HEK293 (cell line): ENCODE data around the gene MGAT4A.
A peak's percentile ranks its signal among the peaks of the same experiment; 100 is the strongest.

Experiments
- CTCF ChIA-PET: fragments of 350-600 bp; formaldehyde crosslinking; extraction: SDS; loops from one replicate; lab custom pipeline; 2021; ENCODE audit warnings: antibody characterized with exemption; lab: Yijun Ruan, JAX
- POLR2A ChIA-PET: fragments of 300-600 bp; formaldehyde crosslinking; extraction: SDS; loops from one replicate; lab custom pipeline; 2020; ENCODE audit warnings: antibody characterized with exemption, inconsistent platforms; lab: Yijun Ruan, JAX
- H3K27ac ChIP-seq: fragments of 200-500 bp; sonication (Bioruptor generic); 2 replicates; pipeline ENCODE4 v1.5.1; 2014; ENCODE audit warnings: low read depth, low read length, control low read depth, inconsistent platforms; ENCODE audit errors: extremely low read depth
- H3K36me3 ChIP-seq, 2 experiments: fragments of 200-500 bp in 1 of 2; sonication (Bioruptor generic) in 1 of 2; 1 replicate in 1 of 2; 2 replicates in 1 of 2; pipeline ENCODE4 v1.5.1; 2014 to 2017; ENCODE audit warnings: inconsistent platforms in 2 of 2, low read length in 2 of 2; ENCODE audit not compliant: control insufficient read depth in 2 of 2, insufficient read depth in 1 of 2
- H3K4me1 ChIP-seq: fragments of 200-500 bp; sonication (Bioruptor generic); 2 replicates; pipeline ENCODE4 v1.5.1; 2014; ENCODE audit warnings: mild to moderate bottlenecking, low read length, inconsistent platforms; ENCODE audit not compliant: control insufficient read depth, insufficient read depth
- H3K4me3 ChIP-seq: 2 replicates; pipeline ENCODE4 v1.5.1; 2011; ENCODE audit warnings: low read depth, mild to moderate bottlenecking, control low read depth, low read length, moderate library complexity
- H3K9me3 ChIP-seq: fragments of 200-500 bp; sonication (Bioruptor generic); 2 replicates; pipeline ENCODE4 v1.5.1; 2014; ENCODE audit warnings: low read depth, low read length, inconsistent platforms; ENCODE audit not compliant: control insufficient read depth, insufficient read depth
- BCL11A ChIP-seq: fragments of 450-650 bp; formaldehyde crosslinking; IDR thresholded peaks from 2 replicates; pipeline ENCODE4 v1.5.1; 2016; ENCODE audit warnings: low read depth, missing biosample characterization, missing genetic modification characterization
- KLF16 ChIP-seq: fragments of 450-650 bp; formaldehyde crosslinking; IDR thresholded peaks from 2 replicates; pipeline ENCODE4 v1.5.1; 2017; ENCODE audit warnings: missing biosample characterization, missing genetic modification characterization
- MZF1 ChIP-seq: fragments of 450-650 bp; formaldehyde crosslinking; IDR thresholded peaks from 2 replicates; pipeline ENCODE4 v1.5.1; 2017; ENCODE audit warnings: missing biosample characterization, missing genetic modification characterization, borderline replicate concordance
- PRDM1 ChIP-seq: fragments of 450-650 bp; formaldehyde crosslinking; IDR thresholded peaks from 2 replicates; pipeline ENCODE4; 2016; ENCODE audit warnings: missing biosample characterization, missing genetic modification characterization
- RBAK ChIP-seq: fragments of 450-650 bp; formaldehyde crosslinking; IDR thresholded peaks from 2 replicates; pipeline ENCODE4 v1.5.1; 2016; ENCODE audit warnings: missing biosample characterization, missing genetic modification characterization
- ZBTB48 ChIP-seq: fragments of 450-650 bp; formaldehyde crosslinking; IDR thresholded peaks from 2 replicates; pipeline ENCODE4 v1.5.1; 2016; ENCODE audit warnings: missing biosample characterization, missing genetic modification characterization
- ZBTB8A ChIP-seq: fragments of 450-650 bp; formaldehyde crosslinking; IDR thresholded peaks from 2 replicates; pipeline ENCODE4 v1.5.1; 2016; ENCODE audit warnings: missing biosample characterization, missing genetic modification characterization
- ZNF133 ChIP-seq: fragments of 450-650 bp; formaldehyde crosslinking; IDR thresholded peaks from 2 replicates; pipeline ENCODE4 v1.5.1; 2016; ENCODE audit warnings: missing biosample characterization, missing genetic modification characterization
- ZNF2 ChIP-seq: fragments of 450-650 bp; formaldehyde crosslinking; IDR thresholded peaks from 2 replicates; pipeline ENCODE4 v1.5.1; 2016; ENCODE audit warnings: missing biosample characterization, missing genetic modification characterization
- ZNF214 ChIP-seq: fragments of 450-650 bp; formaldehyde crosslinking; IDR thresholded peaks from 2 replicates; pipeline ENCODE4 v1.5.1; 2017; ENCODE audit warnings: missing biosample characterization, mild to moderate bottlenecking, missing genetic modification characterization, borderline replicate concordance
- ZNF23 ChIP-seq: fragments of 450-650 bp; formaldehyde crosslinking; IDR thresholded peaks from 2 replicates; pipeline ENCODE4 v1.5.1; 2016; ENCODE audit warnings: missing biosample characterization, missing genetic modification characterization, borderline replicate concordance
- ZNF274 ChIP-seq, 2 experiments: fragments of 200-500 bp in 1 of 2; fragments of 450-650 bp in 1 of 2; sonication (Bioruptor generic) in 1 of 2; formaldehyde crosslinking in 1 of 2; IDR thresholded peaks; 2 replicates each; pipeline versions ENCODE4 v1.5.1 to v1.6.1; 2014 to 2016; ENCODE audit warnings: borderline replicate concordance in 1 of 2, inconsistent platforms in 1 of 2, low read length in 1 of 2, missing biosample characterization in 1 of 2, missing genetic modification characterization in 1 of 2
- ZNF37A ChIP-seq: fragments of 450-650 bp; IDR thresholded peaks from 2 replicates; pipeline ENCODE4 v1.5.1; 2018; ENCODE audit warnings: missing biosample characterization, missing genetic modification characterization
- ZNF610 ChIP-seq: fragments of 450-650 bp; formaldehyde crosslinking; IDR thresholded peaks from 2 replicates; pipeline ENCODE4 v1.5.1; 2016; ENCODE audit warnings: missing biosample characterization, missing genetic modification characterization, borderline replicate concordance
- ZNF623 ChIP-seq: fragments of 450-650 bp; formaldehyde crosslinking; IDR thresholded peaks from 2 replicates; pipeline ENCODE4 v1.5.1; 2016; ENCODE audit warnings: missing biosample characterization, missing genetic modification characterization
- ZNF654 ChIP-seq: fragments of 450-650 bp; formaldehyde crosslinking; IDR thresholded peaks from 2 replicates; pipeline ENCODE4 v1.5.1; 2016; ENCODE audit warnings: low read depth, missing biosample characterization, missing genetic modification characterization
- ZNF660 ChIP-seq: fragments of 450-650 bp; IDR thresholded peaks from 2 replicates; pipeline ENCODE4 v1.5.1; 2018; ENCODE audit warnings: missing biosample characterization, mild to moderate bottlenecking, missing genetic modification characterization
- ZNF707 ChIP-seq: fragments of 450-650 bp; formaldehyde crosslinking; IDR thresholded peaks from 2 replicates; pipeline ENCODE4 v1.5.1; 2016; ENCODE audit warnings: missing biosample characterization, missing genetic modification characterization
- ZNF830 ChIP-seq: fragments of 450-650 bp; IDR thresholded peaks from 2 replicates; pipeline ENCODE4 v1.5.0; 2018; ENCODE audit warnings: missing biosample characterization, missing genetic modification characterization, low read depth, mild to moderate bottlenecking, moderate library complexity
- ZNF843 ChIP-seq: fragments of 450-650 bp; formaldehyde crosslinking; IDR thresholded peaks from 2 replicates; pipeline ENCODE4 v1.5.1; 2016; ENCODE audit warnings: missing biosample characterization, missing genetic modification characterization
- ZXDB ChIP-seq: fragments of 450-650 bp; formaldehyde crosslinking; IDR thresholded peaks from 2 replicates; pipeline ENCODE4 v1.5.1; 2016; ENCODE audit warnings: missing biosample characterization, missing genetic modification characterization
- TF ChIP-seq, protein P1 (sequence below): fragments of 450-650 bp; formaldehyde crosslinking; IDR thresholded peaks from 2 replicates; pipeline ENCODE4 v1.5.1; 2016; ENCODE audit warnings: missing biosample characterization, missing genetic modification characterization
- TF ChIP-seq, protein P2 (sequence below): IDR thresholded peaks from 2 replicates; pipeline ENCODE4 v1.6.1; 2011; ENCODE audit warnings: mild to moderate bottlenecking, low read depth, low read length, borderline replicate concordance
- TF ChIP-seq, protein P3 (sequence below): fragments of 450-650 bp; formaldehyde crosslinking; IDR thresholded peaks from 2 replicates; pipeline ENCODE4 v1.5.1; 2016; ENCODE audit warnings: missing biosample characterization, missing genetic modification characterization
- TF ChIP-seq, protein P4 (sequence below): fragments of 450-650 bp; formaldehyde crosslinking; IDR thresholded peaks from 2 replicates; pipeline ENCODE4 v1.5.1; 2016; ENCODE audit warnings: missing biosample characterization, missing genetic modification characterization
- TF ChIP-seq, protein P5 (sequence below): fragments of 450-650 bp; formaldehyde crosslinking; IDR thresholded peaks from 2 replicates; pipeline ENCODE4; 2016; ENCODE audit warnings: missing biosample characterization, missing genetic modification characterization

The MGAT4A gene

DNA sequence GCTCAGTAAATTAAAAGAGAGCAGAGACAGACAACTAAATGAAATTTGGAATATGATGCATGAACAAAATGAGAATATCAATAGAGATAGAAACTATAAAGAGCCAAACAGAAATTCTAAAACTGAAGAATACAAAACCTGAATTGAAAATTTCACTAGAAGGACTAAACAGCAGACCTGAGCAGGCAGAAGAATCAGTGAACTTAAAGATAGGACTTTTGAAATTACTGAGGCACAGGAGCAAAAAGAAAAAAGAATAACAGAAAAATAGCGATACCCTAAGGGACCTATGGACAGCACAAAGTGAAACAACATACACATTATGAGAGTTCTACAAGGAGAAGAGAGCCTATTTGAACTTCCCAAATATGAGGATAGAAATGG lies 80.9 kb downstream of the MGAT4A start (continued):
- TF ChIP-seq, protein P1, sequence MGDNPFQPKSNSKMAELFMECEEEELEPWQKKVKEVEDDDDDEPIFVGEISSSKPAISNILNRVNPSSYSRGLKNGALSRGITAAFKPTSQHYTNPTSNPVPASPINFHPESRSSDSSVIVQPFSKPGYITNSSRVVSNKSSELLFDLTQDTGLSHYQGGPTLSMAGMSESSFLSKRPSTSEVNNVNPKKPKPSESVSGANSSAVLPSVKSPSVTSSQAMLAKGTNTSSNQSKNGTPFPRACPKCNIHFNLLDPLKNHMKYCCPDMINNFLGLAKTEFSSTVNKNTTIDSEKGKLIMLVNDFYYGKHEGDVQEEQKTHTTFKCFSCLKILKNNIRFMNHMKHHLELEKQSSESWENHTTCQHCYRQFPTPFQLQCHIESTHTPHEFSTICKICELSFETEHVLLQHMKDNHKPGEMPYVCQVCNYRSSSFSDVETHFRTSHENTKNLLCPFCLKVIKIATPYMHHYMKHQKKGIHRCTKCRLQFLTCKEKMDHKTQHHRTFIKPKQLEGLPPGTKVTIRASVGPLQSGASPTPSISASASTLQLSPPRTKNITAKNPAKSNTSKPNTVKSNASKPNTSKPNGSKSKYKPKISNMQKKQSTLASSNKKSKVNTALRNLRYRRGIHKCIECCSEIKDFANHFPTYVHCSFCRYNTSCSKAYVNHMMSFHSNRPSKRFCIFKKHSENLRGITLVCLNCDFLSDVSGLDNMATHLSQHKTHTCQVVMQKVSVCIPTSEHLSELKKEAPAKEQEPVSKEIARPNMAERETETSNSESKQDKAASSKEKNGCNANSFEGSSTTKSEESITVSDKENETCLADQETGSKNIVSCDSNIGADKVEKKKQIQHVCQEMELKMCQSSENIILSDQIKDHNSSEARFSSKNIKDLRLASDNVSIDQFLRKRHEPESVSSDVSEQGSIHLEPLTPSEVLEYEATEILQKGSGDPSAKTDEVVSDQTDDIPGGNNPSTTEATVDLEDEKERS (tag by site-specific recombination), result no peak
- TF ChIP-seq ZBTB8A (tag by site-specific recombination) (no peak), ZNF214 (tag by site-specific recombination) (no peak), KLF16 (tag by site-specific recombination) (no peak), PRDM1 (tag by site-specific recombination) (no peak)
- TF ChIP-seq, all 188 proteins: peak for 0

DNA sequence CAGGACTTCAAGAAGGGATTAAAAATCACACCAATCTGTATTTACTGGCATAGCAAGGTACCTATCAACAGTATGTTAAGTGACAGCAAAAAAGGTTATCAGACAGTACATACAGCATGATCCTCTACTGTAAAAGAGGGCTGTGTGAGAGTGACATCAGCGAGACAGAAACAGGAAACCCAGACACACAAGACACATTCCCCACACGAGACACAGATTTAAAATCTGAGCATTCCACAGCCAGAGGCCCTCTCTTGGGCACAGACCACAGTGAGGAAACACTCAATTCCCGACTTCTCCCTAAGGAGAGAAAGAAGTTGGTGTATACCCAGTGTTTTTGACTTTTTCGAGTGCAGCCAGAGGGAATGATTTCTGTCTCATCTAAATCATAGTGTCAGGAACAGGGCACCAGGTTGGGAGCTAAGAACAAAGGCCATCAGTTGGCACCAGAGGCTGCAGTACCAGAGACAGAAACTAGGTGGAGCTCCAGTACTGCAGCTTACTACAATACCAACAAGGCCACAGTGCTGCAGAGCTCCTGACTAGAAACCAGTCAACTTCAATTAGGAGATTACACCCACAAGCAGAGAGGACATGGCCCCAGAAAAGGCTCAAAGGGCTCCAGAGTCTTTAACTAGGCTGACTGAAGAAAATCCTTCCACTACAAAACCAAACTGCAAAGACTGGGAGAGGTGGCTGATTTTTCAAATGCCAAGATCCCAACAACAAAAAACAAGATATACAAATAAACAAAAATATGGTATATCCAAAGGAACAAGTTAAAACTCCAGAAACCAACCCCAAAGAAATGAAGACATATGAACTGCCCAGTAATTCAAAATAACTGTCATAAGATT lies 81.6 kb downstream of the MGAT4A start:
- no peak overlapping the region for H3K27ac ChIP-seq
- H3K4me3 ChIP-seq, result no peak overlapping the region
- ChIA-PET CTCF (interaction anchor here (0.5 to 1.9 kb wide), 35 partner anchors 10 to 1613 kb away, joined by 3 to 37 read pairs (median 3); partner anchors contain the start of gene EIF5B), POLR2A (interaction anchor here (1.1 kb wide), 1 partner anchor 688 kb away, joined by 3 read pairs; no protein-coding TSS in a partner anchor)
- no peaks in the 10 kb centered on the region for H3K36me3 ChIP-seq
- no peaks in the 10 kb centered on the region for H3K4me1 ChIP-seq
- H3K9me3 ChIP-seq, result no peaks in the 10 kb centered on the region
- TF ChIP-seq ZNF2, result 0 out of 2 replicates have a peak, but pooled peaks have one; percentile 46
- no peak for TF ChIP-seq ZNF23 (tag by site-specific recombination)
- TF ChIP-seq BCL11A (tag by site-specific recombination), result no peak
- TF ChIP-seq, protein P2, sequence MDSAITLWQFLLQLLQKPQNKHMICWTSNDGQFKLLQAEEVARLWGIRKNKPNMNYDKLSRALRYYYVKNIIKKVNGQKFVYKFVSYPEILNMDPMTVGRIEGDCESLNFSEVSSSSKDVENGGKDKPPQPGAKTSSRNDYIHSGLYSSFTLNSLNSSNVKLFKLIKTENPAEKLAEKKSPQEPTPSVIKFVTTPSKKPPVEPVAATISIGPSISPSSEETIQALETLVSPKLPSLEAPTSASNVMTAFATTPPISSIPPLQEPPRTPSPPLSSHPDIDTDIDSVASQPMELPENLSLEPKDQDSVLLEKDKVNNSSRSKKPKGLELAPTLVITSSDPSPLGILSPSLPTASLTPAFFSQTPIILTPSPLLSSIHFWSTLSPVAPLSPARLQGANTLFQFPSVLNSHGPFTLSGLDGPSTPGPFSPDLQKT, result no peak
- TF ChIP-seq ZNF707, result no peak
- no peak for TF ChIP-seq ZNF623 (tag by site-specific recombination)
- no peak for TF ChIP-seq ZNF843 (tag by site-specific recombination)
- no peak for TF ChIP-seq ZBTB48
- TF ChIP-seq ZNF830 (tag by site-specific recombination), result no peak
- no peak for TF ChIP-seq ZNF610
- TF ChIP-seq RBAK (tag by site-specific recombination), result no peak
- TF ChIP-seq, protein P3, sequence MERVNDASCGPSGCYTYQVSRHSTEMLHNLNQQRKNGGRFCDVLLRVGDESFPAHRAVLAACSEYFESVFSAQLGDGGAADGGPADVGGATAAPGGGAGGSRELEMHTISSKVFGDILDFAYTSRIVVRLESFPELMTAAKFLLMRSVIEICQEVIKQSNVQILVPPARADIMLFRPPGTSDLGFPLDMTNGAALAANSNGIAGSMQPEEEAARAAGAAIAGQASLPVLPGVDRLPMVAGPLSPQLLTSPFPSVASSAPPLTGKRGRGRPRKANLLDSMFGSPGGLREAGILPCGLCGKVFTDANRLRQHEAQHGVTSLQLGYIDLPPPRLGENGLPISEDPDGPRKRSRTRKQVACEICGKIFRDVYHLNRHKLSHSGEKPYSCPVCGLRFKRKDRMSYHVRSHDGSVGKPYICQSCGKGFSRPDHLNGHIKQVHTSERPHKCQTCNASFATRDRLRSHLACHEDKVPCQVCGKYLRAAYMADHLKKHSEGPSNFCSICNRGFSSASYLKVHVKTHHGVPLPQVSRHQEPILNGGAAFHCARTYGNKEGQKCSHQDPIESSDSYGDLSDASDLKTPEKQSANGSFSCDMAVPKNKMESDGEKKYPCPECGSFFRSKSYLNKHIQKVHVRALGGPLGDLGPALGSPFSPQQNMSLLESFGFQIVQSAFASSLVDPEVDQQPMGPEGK, result no peak
- TF ChIP-seq ZNF133 (tag by site-specific recombination), result no peak
- peak; percentile 72 for TF ChIP-seq ZNF654 (tag by site-specific recombination)
- no peak for TF ChIP-seq ZXDB
- peak; percentile 54; the same call in 1 of the 2 replicates for TF ChIP-seq ZBTB8A (tag by site-specific recombination)
- TF ChIP-seq, protein P4, sequence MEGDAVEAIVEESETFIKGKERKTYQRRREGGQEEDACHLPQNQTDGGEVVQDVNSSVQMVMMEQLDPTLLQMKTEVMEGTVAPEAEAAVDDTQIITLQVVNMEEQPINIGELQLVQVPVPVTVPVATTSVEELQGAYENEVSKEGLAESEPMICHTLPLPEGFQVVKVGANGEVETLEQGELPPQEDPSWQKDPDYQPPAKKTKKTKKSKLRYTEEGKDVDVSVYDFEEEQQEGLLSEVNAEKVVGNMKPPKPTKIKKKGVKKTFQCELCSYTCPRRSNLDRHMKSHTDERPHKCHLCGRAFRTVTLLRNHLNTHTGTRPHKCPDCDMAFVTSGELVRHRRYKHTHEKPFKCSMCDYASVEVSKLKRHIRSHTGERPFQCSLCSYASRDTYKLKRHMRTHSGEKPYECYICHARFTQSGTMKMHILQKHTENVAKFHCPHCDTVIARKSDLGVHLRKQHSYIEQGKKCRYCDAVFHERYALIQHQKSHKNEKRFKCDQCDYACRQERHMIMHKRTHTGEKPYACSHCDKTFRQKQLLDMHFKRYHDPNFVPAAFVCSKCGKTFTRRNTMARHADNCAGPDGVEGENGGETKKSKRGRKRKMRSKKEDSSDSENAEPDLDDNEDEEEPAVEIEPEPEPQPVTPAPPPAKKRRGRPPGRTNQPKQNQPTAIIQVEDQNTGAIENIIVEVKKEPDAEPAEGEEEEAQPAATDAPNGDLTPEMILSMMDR (tag by site-specific recombination), result peak; percentile 86
- no peak for TF ChIP-seq ZNF37A (tag by site-specific recombination)
- TF ChIP-seq ZNF660 (tag by site-specific recombination), result peak; percentile 85
- no peak for TF ChIP-seq MZF1
- no peak for TF ChIP-seq ZNF274 (IDR thresholded peaks at IDR 0.05; ENCODE audit: low read length)
- TF ChIP-seq ZNF274 (tag by site-specific recombination; IDR thresholded peaks at IDR 0.05; ENCODE audit: borderline replicate concordance), result no peak
- TF ChIP-seq, protein P5, sequence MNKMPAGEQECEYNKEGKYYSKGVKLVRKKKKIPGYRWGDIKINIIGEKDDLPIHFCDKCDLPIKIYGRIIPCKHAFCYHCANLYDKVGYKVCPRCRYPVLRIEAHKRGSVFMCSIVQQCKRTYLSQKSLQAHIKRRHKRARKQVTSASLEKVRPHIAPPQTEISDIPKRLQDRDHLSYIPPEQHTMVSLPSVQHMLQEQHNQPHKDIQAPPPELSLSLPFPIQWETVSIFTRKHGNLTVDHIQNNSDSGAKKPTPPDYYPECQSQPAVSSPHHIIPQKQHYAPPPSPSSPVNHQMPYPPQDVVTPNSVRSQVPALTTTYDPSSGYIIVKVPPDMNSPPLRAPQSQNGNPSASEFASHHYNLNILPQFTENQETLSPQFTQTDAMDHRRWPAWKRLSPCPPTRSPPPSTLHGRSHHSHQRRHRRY (tag by site-specific recombination), result no peak
